Measurements from ENCODE around the gene SYVN1.

GRCh38 chr11:65135633-65136145 is 1.4 kb upstream of the SYVN1 start:
- TF ChIP-seq TAF1 (IDR thresholded peaks at IDR 0.05; ENCODE audit: borderline replicate concordance, low read depth, low read length), result no peak
- TF ChIP-seq POLR2AphosphoS5 (IDR thresholded peaks at IDR 0.05; ENCODE audit: low read depth, low read length), result no peak
- no peak for TF ChIP-seq CTCF (IDR thresholded peaks at IDR 0.05)
- no peak for TF ChIP-seq FOXM1 (IDR thresholded peaks at IDR 0.05; ENCODE audit: low read depth)
- TF ChIP-seq ZBTB33 (IDR thresholded peaks at IDR 0.05; ENCODE audit: borderline replicate concordance, low read depth), result no peak
- no peak for TF ChIP-seq GABPA (IDR thresholded peaks at IDR 0.05; ENCODE audit: low read depth)
- no peak for TF ChIP-seq RAD21 (IDR thresholded peaks at IDR 0.05; ENCODE audit: low read length)
- TF ChIP-seq MAX (IDR thresholded peaks at IDR 0.05; ENCODE audit: low read depth), result no peak
